HEK293 (cell line): Measurements from ENCODE around the gene OR1L4.

ENCODE experiments used
- CTCF ChIA-PET: fragments of 350-600 bp; formaldehyde crosslinking; extraction: SDS; loops from one replicate; lab custom pipeline; 2021; ENCODE audit warnings: antibody characterized with exemption; lab: Yijun Ruan, JAX
- POLR2A ChIA-PET: fragments of 300-600 bp; formaldehyde crosslinking; extraction: SDS; loops from one replicate; lab custom pipeline; 2020; ENCODE audit warnings: antibody characterized with exemption, inconsistent platforms; lab: Yijun Ruan, JAX
- H3K27ac ChIP-seq: fragments of 200-500 bp; sonication (Bioruptor generic); 2 replicates; pipeline ENCODE4 v1.5.1; 2014; ENCODE audit warnings: low read depth, low read length, control low read depth, inconsistent platforms; ENCODE audit errors: extremely low read depth
- H3K36me3 ChIP-seq, 2 experiments: fragments of 200-500 bp in 1 of 2; sonication (Bioruptor generic) in 1 of 2; 1 replicate in 1 of 2; 2 replicates in 1 of 2; pipeline ENCODE4 v1.5.1; 2014 to 2017; ENCODE audit warnings: inconsistent platforms in 2 of 2, low read length in 2 of 2; ENCODE audit not compliant: control insufficient read depth in 2 of 2, insufficient read depth in 1 of 2
- H3K4me1 ChIP-seq: fragments of 200-500 bp; sonication (Bioruptor generic); 2 replicates; pipeline ENCODE4 v1.5.1; 2014; ENCODE audit warnings: mild to moderate bottlenecking, low read length, inconsistent platforms; ENCODE audit not compliant: control insufficient read depth, insufficient read depth
- H3K4me3 ChIP-seq: 2 replicates; pipeline ENCODE4 v1.5.1; 2011; ENCODE audit warnings: low read depth, mild to moderate bottlenecking, control low read depth, low read length, moderate library complexity
- H3K9me3 ChIP-seq: fragments of 200-500 bp; sonication (Bioruptor generic); 2 replicates; pipeline ENCODE4 v1.5.1; 2014; ENCODE audit warnings: low read depth, low read length, inconsistent platforms; ENCODE audit not compliant: control insufficient read depth, insufficient read depth
- HOXC10 ChIP-seq: sonication (generic); formaldehyde crosslinking; IDR thresholded peaks from 2 replicates; pipeline ENCODE4 v1.8.1; 2023; ENCODE audit warnings: mild to moderate bottlenecking, missing genetic modification reagents
- INSM2 ChIP-seq: fragments of 450-650 bp; formaldehyde crosslinking; IDR thresholded peaks from 2 replicates; pipeline ENCODE4 v1.5.1; 2016; ENCODE audit warnings: missing biosample characterization, missing genetic modification characterization
- PRDM6 ChIP-seq: fragments of 450-650 bp; formaldehyde crosslinking; IDR thresholded peaks from 2 replicates; pipeline ENCODE4 v1.5.1; 2017; ENCODE audit warnings: missing biosample characterization, missing genetic modification characterization
- RBAK ChIP-seq: fragments of 450-650 bp; formaldehyde crosslinking; IDR thresholded peaks from 2 replicates; pipeline ENCODE4 v1.5.1; 2016; ENCODE audit warnings: missing biosample characterization, missing genetic modification characterization
- WT1 ChIP-seq: fragments of 450-650 bp; formaldehyde crosslinking; IDR thresholded peaks from 2 replicates; pipeline ENCODE4 v1.5.1; 2016; ENCODE audit warnings: missing biosample characterization, missing genetic modification characterization
- ZBTB1 ChIP-seq: fragments of 450-650 bp; formaldehyde crosslinking; IDR thresholded peaks from 2 replicates; pipeline ENCODE4 v1.5.1; 2016; ENCODE audit warnings: missing biosample characterization, missing genetic modification characterization
- ZIC2 ChIP-seq: fragments of 450-650 bp; formaldehyde crosslinking; IDR thresholded peaks from 2 replicates; pipeline ENCODE4 v1.5.1; 2016; ENCODE audit warnings: missing biosample characterization, missing genetic modification characterization
- ZNF114 ChIP-seq: fragments of 450-650 bp; formaldehyde crosslinking; IDR thresholded peaks from 2 replicates; pipeline ENCODE4 v1.5.0; 2017; ENCODE audit warnings: missing biosample characterization, missing genetic modification characterization
- ZNF133 ChIP-seq: fragments of 450-650 bp; formaldehyde crosslinking; IDR thresholded peaks from 2 replicates; pipeline ENCODE4 v1.5.1; 2016; ENCODE audit warnings: missing biosample characterization, missing genetic modification characterization
- ZNF157 ChIP-seq: fragments of 450-650 bp; formaldehyde crosslinking; IDR thresholded peaks from 2 replicates; pipeline ENCODE4 v1.5.1; 2016; ENCODE audit warnings: missing biosample characterization, missing genetic modification characterization
- ZNF292 ChIP-seq: fragments of 450-650 bp; formaldehyde crosslinking; IDR thresholded peaks from 2 replicates; pipeline ENCODE4 v1.5.1; 2016; ENCODE audit warnings: low read depth, missing biosample characterization, missing genetic modification characterization, borderline replicate concordance
- ZNF335 ChIP-seq: fragments of 450-650 bp; formaldehyde crosslinking; conservative IDR thresholded peaks from 2 replicates; pipeline ENCODE4 v1.5.1; 2016; ENCODE audit warnings: missing biosample characterization, missing genetic modification characterization
- ZNF341 ChIP-seq: fragments of 450-650 bp; formaldehyde crosslinking; IDR thresholded peaks from 2 replicates; pipeline ENCODE4; 2016; ENCODE audit warnings: low read depth, missing biosample characterization, missing genetic modification characterization
- ZNF362 ChIP-seq: fragments of 450-650 bp; formaldehyde crosslinking; IDR thresholded peaks from 2 replicates; pipeline ENCODE4 v1.5.1; 2016; ENCODE audit warnings: missing biosample characterization, missing genetic modification characterization
- ZNF426 ChIP-seq: fragments of 450-650 bp; formaldehyde crosslinking; IDR thresholded peaks from 2 replicates; pipeline ENCODE4 v1.5.1; 2017; ENCODE audit warnings: missing biosample characterization, missing genetic modification characterization, mild to moderate bottlenecking, inconsistent platforms, moderate library complexity
- ZNF48 ChIP-seq: fragments of 450-650 bp; formaldehyde crosslinking; IDR thresholded peaks from 2 replicates; pipeline ENCODE4 v1.5.1; 2016; ENCODE audit warnings: missing biosample characterization, missing genetic modification characterization
- ZNF600 ChIP-seq: fragments of 450-650 bp; formaldehyde crosslinking; IDR thresholded peaks from 2 replicates; pipeline ENCODE4 v1.5.1; 2016; ENCODE audit warnings: missing biosample characterization, missing genetic modification characterization
- ZNF837 ChIP-seq: fragments of 450-650 bp; formaldehyde crosslinking; IDR thresholded peaks from 2 replicates; pipeline ENCODE4 v1.5.1; 2016; ENCODE audit warnings: missing biosample characterization, missing genetic modification characterization
- TF ChIP-seq, protein P1 (sequence below): fragments of 450-650 bp; formaldehyde crosslinking; IDR thresholded peaks from 2 replicates; pipeline ENCODE4 v1.5.1; 2016; ENCODE audit warnings: missing biosample characterization, missing genetic modification characterization
- TF ChIP-seq, protein P2 (sequence below): fragments of 450-650 bp; formaldehyde crosslinking; IDR thresholded peaks from 2 replicates; pipeline ENCODE4 v1.5.1; 2016; ENCODE audit warnings: missing biosample characterization, missing genetic modification characterization

The OR1L4 gene

DNA sequence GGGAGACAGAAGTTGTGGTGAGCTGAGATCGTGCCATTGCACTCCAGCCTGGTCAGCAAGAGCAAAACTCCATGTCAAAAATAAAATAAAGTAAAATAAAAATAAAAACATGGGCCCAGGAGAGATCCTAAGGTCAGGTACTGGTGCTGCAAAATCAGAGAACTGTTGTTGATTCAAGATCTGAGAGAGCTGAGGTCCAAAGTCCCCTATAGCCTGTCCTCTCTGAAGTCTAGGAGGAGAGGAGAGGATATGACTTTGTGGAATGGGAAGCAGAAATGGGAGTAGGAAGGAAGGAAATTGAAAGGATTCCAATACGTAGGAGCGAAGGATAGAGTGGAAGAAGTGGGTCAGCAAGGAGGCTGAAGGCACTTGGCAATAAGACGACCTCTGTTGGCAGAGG lies 4.6 kb upstream of the OR1L4 start:
- no peak overlapping the region for H3K27ac ChIP-seq
- CTCF ChIA-PET, result interaction anchor here (0.7 kb wide), 1 partner anchor 1993 kb away, joined by 3 read pairs; no protein-coding TSS in a partner anchor
- H3K4me1 ChIP-seq, result no peaks in the 10 kb centered on the region
- no peaks in the 10 kb centered on the region for H3K9me3 ChIP-seq
- TF ChIP-seq ZNF157 (tag by site-specific recombination) (no peak), ZNF133 (tag by site-specific recombination) (no peak), PRDM6 (tag by site-specific recombination) (no peak), WT1 (tag by site-specific recombination) (no peak), ZBTB1 (tag by site-specific recombination) (no peak), ZNF292 (tag by site-specific recombination) (no peak), RBAK (tag by site-specific recombination) (no peak), ZNF600 (no peak), ZNF335 (tag by site-specific recombination) (no peak), HOXC10 (no peak), INSM2 (no peak), ZNF48 (tag by site-specific recombination) (no peak), ZNF341 (tag by site-specific recombination) (no peak), ZIC2 (tag by site-specific recombination) (no peak), ZNF362 (no peak), ZNF114 (tag by site-specific recombination) (no peak), ZNF426 (tag by site-specific recombination) (no peak), ZNF837 (tag by site-specific recombination) (no peak)
- TF ChIP-seq, protein P1, sequence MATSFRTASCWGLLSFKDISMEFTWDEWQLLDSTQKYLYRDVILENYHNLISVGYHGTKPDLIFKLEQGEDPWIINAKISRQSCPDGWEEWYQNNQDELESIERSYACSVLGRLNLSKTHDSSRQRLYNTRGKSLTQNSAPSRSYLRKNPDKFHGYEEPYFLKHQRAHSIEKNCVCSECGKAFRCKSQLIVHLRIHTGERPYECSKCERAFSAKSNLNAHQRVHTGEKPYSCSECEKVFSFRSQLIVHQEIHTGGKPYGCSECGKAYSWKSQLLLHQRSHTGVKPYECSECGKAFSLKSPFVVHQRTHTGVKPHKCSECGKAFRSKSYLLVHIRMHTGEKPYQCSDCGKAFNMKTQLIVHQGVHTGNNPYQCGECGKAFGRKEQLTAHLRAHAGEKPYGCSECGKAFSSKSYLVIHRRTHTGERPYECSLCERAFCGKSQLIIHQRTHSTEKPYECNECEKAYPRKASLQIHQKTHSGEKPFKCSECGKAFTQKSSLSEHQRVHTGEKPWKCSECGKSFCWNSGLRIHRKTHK (tag by site-specific recombination), result no peak
- TF ChIP-seq, protein P2, sequence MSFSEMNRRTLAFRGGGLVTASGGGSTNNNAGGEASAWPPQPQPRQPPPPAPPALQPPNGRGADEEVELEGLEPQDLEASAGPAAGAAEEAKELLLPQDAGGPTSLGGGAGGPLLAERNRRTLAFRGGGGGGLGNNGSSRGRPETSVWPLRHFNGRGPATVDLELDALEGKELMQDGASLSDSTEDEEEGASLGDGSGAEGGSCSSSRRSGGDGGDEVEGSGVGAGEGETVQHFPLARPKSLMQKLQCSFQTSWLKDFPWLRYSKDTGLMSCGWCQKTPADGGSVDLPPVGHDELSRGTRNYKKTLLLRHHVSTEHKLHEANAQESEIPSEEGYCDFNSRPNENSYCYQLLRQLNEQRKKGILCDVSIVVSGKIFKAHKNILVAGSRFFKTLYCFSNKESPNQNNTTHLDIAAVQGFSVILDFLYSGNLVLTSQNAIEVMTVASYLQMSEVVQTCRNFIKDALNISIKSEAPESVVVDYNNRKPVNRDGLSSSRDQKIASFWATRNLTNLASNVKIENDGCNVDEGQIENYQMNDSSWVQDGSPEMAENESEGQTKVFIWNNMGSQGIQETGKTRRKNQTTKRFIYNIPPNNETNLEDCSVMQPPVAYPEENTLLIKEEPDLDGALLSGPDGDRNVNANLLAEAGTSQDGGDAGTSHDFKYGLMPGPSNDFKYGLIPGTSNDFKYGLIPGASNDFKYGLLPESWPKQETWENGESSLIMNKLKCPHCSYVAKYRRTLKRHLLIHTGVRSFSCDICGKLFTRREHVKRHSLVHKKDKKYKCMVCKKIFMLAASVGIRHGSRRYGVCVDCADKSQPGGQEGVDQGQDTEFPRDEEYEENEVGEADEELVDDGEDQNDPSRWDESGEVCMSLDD (tag by site-specific recombination), result no peak
- H3K36me3 ChIP-seq, result no peaks in the 10 kb centered on the region
- POLR2A ChIA-PET, result no interaction called here
- H3K4me3 ChIP-seq, result no peak overlapping the region
